Muscle of arm (tissue), 12 donors: ENCODE data around the gene APBA2. TPM values are rescaled to one million over a fixed set of nuclear protein-coding genes. Genes with fewer than 3 reads are reported as not detected.

Experiments
- DNase-seq: peaks from one replicate; pipeline ENCODE4 v3.0.0-alpha.2; 2013
- polyA plus RNA-seq, 12 donors: library from polyadenylated mRNA; unstranded; fragments of 120-200 nt; gene quantifications; one replicate each; pipeline ENCODE4 v1.2.1, GENCODE V29; 2013; ENCODE audit not compliant: insufficient read length in 12 of 12

APBA2 gene
- polyA plus RNA-seq, 12 donors = 2.9 to 19.6 (median 5.2) TPM; not detected in 1

GRCh38 chr15:29133321-29133720 lies 247.5 kb downstream of the APBA2 start:
- DNase-seq = no peak

GRCh38 chr15:29133791-29134190 lies 248.0 kb downstream of the APBA2 start:
- DNase-seq = no peak

- no peak for DNase-seq
These were observed 248.5 kb downstream of the APBA2 start for GRCh38 chr15:29134239-29134638.

- no peak for DNase-seq
These were observed 249.0 kb downstream of the APBA2 start for GRCh38 chr15:29134641-29135308.

GRCh38 chr15:29135309-29135657 lies 249.5 kb downstream of the APBA2 start:
- DNase-seq = no peak

GRCh38 chr15:29135702-29136646 lies 250.2 kb downstream of the APBA2 start:
- no peak for DNase-seq

- DNase-seq = no peak
These were observed 252.5 kb downstream of the APBA2 start for GRCh38 chr15:29138260-29138659.

DNA sequence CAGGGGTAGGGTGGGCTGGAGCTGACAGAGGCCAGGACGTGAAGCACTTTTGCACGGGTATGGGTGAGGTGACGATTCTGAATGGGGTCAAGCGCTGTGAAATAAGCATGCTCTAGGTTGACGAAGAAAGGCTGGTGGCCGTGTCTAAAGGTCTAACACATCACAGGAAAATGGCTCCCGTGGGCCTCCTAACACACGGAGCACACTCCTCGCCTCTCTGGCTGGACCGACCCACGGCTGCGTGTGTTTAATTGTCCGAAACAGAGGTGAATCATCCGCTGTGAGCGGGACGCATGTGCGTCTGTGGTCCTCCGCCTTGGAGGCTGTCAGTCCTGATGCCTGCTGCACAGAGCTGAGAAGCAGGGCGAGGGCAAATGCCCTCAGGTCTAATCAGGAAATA lies 253.3 kb downstream of the APBA2 start:
- DNase-seq = no peak

DNA sequence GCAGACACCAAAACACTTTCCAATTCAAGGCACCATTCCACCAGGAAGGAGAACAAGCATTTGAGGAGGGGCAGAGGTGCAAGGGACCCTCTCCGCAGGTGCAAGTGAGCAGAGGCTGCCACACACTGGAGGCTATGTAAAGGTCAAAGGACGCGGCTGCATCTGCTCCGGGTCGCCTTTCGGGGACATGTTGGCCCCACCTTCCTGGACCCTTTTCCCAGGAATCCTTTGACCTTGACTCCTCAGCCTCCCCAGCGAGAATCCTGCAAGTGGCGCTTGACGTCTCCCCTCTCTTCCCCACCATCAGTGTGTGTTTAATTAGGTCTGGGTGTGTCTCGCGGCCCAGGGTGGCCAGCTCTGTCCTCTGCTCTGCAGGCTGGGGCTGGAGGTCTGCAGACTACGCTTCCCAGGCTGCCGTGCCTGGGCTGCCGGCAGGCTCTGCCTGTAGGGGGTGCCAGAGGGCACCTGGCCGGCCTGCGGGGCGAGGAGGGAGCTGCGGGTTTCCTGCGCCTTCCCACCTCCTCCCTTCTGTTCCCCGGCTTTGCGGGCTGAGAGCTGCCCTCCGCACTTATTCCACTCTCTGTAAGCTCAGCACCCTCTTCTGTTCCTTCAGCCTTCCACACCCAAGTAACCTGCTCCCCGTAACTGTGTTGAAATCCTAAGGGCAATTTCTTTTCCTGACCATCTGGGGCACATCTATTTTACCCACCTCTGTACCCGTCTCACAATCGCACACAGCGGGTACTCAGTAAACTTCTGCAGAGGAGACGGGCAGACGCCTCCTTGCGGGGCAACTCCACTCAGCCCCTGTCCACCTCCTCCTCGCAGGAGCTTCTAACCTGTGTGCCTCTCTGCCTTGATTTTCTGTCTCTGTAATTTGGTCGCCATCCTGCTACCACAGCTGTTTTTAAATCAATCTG lies 254.0 kb downstream of the APBA2 start:
- peak; percentile 42 for DNase-seq

DNA sequence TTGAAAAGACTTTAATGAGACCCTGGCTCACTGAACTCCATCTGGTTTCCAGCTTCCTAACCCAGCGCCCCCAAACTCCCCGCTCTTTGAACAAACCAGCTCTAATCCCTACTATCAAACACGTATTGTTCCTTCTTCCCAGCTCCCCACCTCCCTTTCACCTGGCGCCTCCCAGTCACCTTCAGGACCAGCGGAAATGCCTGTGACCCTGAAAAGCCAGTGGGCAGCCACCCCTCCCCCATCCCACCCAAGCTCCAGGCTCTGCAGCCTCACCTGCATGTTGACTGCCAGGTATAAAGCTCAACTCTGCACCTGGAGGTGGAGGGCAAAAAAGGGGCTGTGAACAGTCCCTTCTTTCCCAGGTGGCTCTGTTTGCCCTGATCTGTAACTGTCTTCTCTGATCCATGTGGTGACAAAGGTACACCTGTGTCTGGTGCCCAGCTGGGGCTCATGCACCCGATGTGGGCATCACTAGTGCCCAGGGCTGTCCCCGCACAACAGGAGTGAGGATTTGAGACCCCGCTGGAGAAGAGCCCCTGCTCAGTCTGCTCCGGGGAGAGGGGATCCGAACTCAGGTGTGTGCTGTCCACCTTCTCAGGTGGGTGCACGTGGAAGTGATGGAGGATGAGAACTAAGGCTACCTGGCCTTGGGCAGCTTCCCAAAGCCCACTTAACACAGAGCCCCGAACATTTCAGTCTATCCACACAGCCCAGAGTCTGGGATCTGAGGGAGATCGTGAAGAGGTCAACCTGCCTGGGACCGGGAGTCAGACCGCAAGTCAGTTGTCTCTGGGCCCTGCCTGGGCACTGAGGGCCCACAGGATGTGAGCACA lies 254.9 kb downstream of the APBA2 start:
- no peak for DNase-seq

- peak; percentile 52 for DNase-seq
These were observed 255.7 kb downstream of the APBA2 start for GRCh38 chr15:29141308-29142128.

DNA sequence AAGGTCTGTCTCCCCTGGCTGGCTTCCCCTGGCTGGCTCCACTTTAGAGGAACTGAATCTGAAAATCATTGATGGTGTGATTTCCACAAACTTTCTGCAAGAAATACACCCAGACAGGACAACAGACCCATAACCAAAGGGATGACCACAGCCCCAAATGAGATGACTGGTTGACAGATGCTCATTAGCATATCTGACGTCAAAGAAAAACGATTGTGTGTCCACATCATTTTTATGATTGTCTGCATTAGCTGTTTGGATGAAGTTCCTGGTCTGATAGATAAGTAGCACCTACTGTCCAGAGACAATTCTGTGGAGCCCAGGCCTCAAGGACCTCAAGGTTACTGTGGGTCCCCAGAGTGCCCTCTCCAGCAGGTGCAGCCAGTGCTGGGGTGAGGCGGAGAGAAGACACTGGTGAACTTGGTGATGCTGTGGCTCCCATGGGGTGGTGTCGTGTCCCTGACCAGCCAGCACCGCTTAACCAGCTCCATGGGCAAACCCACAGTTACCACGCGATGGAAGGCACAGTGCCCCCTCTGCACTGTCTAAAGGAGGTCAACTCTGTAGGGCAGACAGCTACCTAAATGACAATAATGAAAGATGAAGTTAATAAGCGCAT lies 256.5 kb downstream of the APBA2 start:
- no peak for DNase-seq

GRCh38 chr15:29143293-29143692 lies 257.5 kb downstream of the APBA2 start:
- no peak for DNase-seq

DNA sequence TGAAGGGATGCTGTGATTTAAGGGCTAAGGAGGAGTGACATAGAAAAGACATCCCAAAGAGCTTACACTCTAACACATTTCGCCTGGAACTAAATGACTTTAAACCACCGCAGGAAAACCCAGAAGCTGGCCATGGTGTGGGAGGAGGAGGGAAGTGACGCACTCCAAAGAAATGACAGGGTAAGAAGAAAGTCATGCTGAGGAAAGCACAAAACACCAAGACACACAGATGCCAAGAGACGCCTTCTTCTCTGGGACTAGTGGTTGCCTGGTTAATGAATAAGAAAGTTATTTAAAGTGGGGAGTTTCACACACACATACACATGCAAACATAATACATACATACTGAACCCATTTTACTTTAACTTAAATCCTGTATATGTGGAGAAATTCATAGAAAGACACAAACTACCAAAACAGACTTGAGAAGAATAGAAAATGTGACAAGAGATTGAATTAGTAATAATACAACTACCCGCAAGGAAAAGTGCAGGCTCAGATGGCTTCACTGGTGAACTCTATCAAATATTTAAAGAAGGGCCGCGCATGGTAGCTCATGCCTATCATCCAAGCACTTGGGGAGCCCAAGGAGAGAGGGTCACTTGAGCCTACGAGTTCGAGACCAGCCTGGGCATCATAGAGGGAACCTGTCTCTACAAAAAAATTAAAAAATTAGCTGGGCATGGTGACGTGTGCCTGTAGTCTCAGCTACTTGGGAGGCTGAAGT lies 258.3 kb downstream of the APBA2 start:
- DNase-seq = no peak

GRCh38 chr15:29149738-29150075 lies 263.9 kb downstream of the APBA2 start:
- DNase-seq = no peak

GRCh38 chr15:29150515-29151483 lies 265.0 kb downstream of the APBA2 start:
- no peak for DNase-seq

DNA sequence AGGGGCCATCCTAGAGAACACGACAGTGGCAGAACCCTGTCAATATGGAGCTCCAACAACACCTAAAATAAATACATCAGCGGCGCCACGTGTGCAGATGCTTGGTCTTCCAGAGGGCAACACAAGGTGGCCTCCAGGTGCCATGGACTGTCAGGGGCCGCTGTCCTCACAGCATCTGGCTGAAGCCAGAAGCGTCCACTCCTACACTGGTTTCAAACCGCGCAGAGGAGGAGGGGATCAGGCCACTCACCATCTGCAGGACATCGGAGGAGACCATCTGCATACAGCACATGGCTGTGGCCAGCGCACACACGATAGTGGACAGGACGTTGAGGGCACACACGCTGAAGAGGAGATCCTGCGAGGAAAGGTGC lies 265.7 kb downstream of the APBA2 start:
- no peak for DNase-seq

DNA sequence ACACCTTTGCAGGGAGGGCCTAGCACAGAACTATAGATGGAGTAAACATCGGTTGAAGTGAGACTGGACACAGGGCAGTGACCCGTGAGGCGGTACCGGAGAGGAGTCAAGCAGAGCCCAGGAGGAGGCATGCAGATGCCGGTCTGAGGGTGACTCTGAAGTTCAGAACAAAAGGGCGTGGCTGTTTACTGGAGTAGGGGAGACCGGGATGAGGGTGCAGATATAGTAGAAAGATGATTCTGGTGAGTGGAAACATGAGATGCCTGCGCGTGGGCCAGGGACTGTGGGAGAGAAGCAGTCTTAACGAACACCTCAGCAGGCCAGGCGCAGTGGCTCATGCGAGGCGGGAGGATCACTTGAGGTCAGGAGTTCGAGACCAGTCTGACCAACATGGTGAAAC lies 270.7 kb downstream of the APBA2 start:
- DNase-seq = no peak
